H9 (cell line): ENCODE data around the gene IL36B. TPM values are rescaled to one million over a fixed set of nuclear protein-coding genes. Genes with fewer than 3 reads are reported as not detected.

ENCODE experiments used
- DNase-seq: peaks from one replicate; pipeline ENCODE4 v3.0.0-alpha.2; 2017
- H2AFZ ChIP-seq: one replicate; pipeline ENCODE4 v1.6.1; 2013; ENCODE audit warnings: mild to moderate bottlenecking, low read length, control low read depth, moderate library complexity
- H2AK5ac ChIP-seq: 2 replicates; pipeline ENCODE4 v1.6.1; 2013; ENCODE audit warnings: low read length, control low read depth, mixed read lengths; ENCODE audit not compliant: insufficient read length
- H2BK120ac ChIP-seq: one replicate; pipeline ENCODE4 v1.6.1; 2013; ENCODE audit warnings: low read depth, mild to moderate bottlenecking, low read length, control low read depth, inconsistent platforms; ENCODE audit not compliant: poor library complexity, severe bottlenecking
- H2BK12ac ChIP-seq: 2 replicates; pipeline ENCODE4 v1.6.1; 2013; ENCODE audit warnings: low read length, control low read depth, mixed read lengths, low read depth; ENCODE audit not compliant: insufficient read length
- H2BK15ac ChIP-seq: 2 replicates; pipeline ENCODE4 v1.6.1; 2013; ENCODE audit warnings: low read depth, low read length, control low read depth
- H2BK20ac ChIP-seq: one replicate; pipeline ENCODE4 v1.6.1; 2013; ENCODE audit warnings: low read depth, mild to moderate bottlenecking, low read length, control low read depth, inconsistent platforms; ENCODE audit not compliant: poor library complexity, severe bottlenecking
- H2BK5ac ChIP-seq: 2 replicates; pipeline ENCODE4 v1.6.1; 2013; ENCODE audit warnings: low read length, control low read depth, mixed read lengths; ENCODE audit not compliant: insufficient read length
- H3K14ac ChIP-seq: 2 replicates; pipeline ENCODE4 v1.6.1; 2013; ENCODE audit warnings: low read length, control low read depth; ENCODE audit not compliant: insufficient read depth
- H3K18ac ChIP-seq: 2 replicates; pipeline ENCODE4 v1.6.1; 2013; ENCODE audit warnings: low read depth, mild to moderate bottlenecking, mixed read lengths, low read length, control low read depth; ENCODE audit not compliant: insufficient read length
- H3K23ac ChIP-seq: 2 replicates; pipeline ENCODE4 v1.6.1; 2013; ENCODE audit warnings: low read length, control low read depth, mixed read lengths, low read depth; ENCODE audit not compliant: insufficient read length
- H3K23me2 ChIP-seq: 2 replicates; pipeline ENCODE4 v1.6.1; 2013; ENCODE audit warnings: low read depth, mild to moderate bottlenecking, mixed read lengths, low read length, control low read depth; ENCODE audit not compliant: insufficient read length, poor library complexity, severe bottlenecking
- H3K27ac ChIP-seq: 2 replicates; pipeline ENCODE4 v1.5.1; 2013; ENCODE audit warnings: low read length, control low read depth, mixed read lengths, low read depth; ENCODE audit not compliant: insufficient read length
- H3K27me3 ChIP-seq: 2 replicates; pipeline ENCODE4 v1.6.1; 2013; ENCODE audit warnings: low read length, control low read depth, inconsistent platforms; ENCODE audit not compliant: insufficient read depth
- H3K4ac ChIP-seq: 2 replicates; pipeline ENCODE4 v1.6.1; 2013; ENCODE audit warnings: low read depth, mild to moderate bottlenecking, control low read depth, inconsistent platforms, low read length, moderate library complexity
- H3K4me1 ChIP-seq: 2 replicates; pipeline ENCODE4 v1.6.1; 2013; ENCODE audit warnings: low read length, control low read depth, inconsistent platforms; ENCODE audit not compliant: insufficient read depth
- H3K4me2 ChIP-seq: 2 replicates; pipeline ENCODE4 v1.6.1; 2013; ENCODE audit warnings: low read length, control low read depth, mixed read lengths; ENCODE audit not compliant: insufficient read length, insufficient read depth
- H3K56ac ChIP-seq: 2 replicates; pipeline ENCODE4 v1.6.1; 2013; ENCODE audit warnings: low read depth, mild to moderate bottlenecking, mixed read lengths, low read length, control low read depth; ENCODE audit not compliant: insufficient read length
- H3K79me1 ChIP-seq: 2 replicates; pipeline ENCODE4 v1.6.1; 2013; ENCODE audit warnings: low read depth, mild to moderate bottlenecking, moderate library complexity, low read length, control low read depth, inconsistent platforms; ENCODE audit not compliant: insufficient read depth, poor library complexity, severe bottlenecking
- H3K79me2 ChIP-seq: 2 replicates; pipeline ENCODE4 v1.6.1; 2013; ENCODE audit warnings: low read length, control low read depth, inconsistent platforms; ENCODE audit not compliant: insufficient read depth
- H3K9ac ChIP-seq: 2 replicates; pipeline ENCODE4 v1.6.1; 2013; ENCODE audit warnings: low read length, control low read depth, mixed read lengths; ENCODE audit not compliant: insufficient read length; ENCODE audit errors: extremely low read depth
- H3K9me3 ChIP-seq: one replicate; pipeline ENCODE4 v1.6.1; 2013; ENCODE audit warnings: low read depth, low read length, inconsistent platforms; ENCODE audit not compliant: control insufficient read depth
- H3T11ph ChIP-seq: one replicate; pipeline ENCODE4 v1.6.1; 2013; ENCODE audit warnings: mild to moderate bottlenecking, low read length, control low read depth, inconsistent platforms
- H4K20me1 ChIP-seq: one replicate; pipeline ENCODE4 v1.6.1; 2013; ENCODE audit not compliant: control insufficient read depth, insufficient read length, insufficient read depth
- H4K5ac ChIP-seq: 2 replicates; pipeline ENCODE4 v1.6.1; 2013; ENCODE audit warnings: low read depth, mild to moderate bottlenecking, mixed read lengths, low read length, control low read depth; ENCODE audit not compliant: insufficient read length
- H4K8ac ChIP-seq: replicated peaks from 2 replicates; pipeline ENCODE4 v1.6.1; 2013; ENCODE audit warnings: low read length, control low read depth, mixed read lengths, low read depth; ENCODE audit not compliant: insufficient read length
- H4K91ac ChIP-seq: 2 replicates; pipeline ENCODE4 v1.6.1; 2013; ENCODE audit warnings: low read depth, mild to moderate bottlenecking, moderate library complexity, mixed read lengths, low read length, control low read depth; ENCODE audit not compliant: insufficient read length
- H3K27ac Mint-ChIP-seq, 3 experiments: 2 replicates in 2 of 3; 3 replicates in 1 of 3; pipeline ENCODE4 v1.8.0; 2020 to 2021; ENCODE audit warnings: mixed read lengths in 3 of 3, mild to moderate bottlenecking in 1 of 3, moderate library complexity in 1 of 3
- H3K27me3 Mint-ChIP-seq: 2 replicates; pipeline ENCODE4 v1.8.0; 2021; ENCODE audit warnings: low read depth, mild to moderate bottlenecking, moderate library complexity, mixed read lengths
- H3K36me3 Mint-ChIP-seq, 3 experiments: 2 replicates in 2 of 3; 3 replicates in 1 of 3; pipeline ENCODE4 v1.8.0; 2020 to 2021; ENCODE audit warnings: low read depth in 3 of 3, mixed read lengths in 3 of 3; ENCODE audit not compliant: insufficient read depth in 1 of 3
- H3K4me1 Mint-ChIP-seq, 2 experiments: 2 replicates each; pipeline ENCODE4 v1.8.0; 2020; ENCODE audit warnings: mixed read lengths in 2 of 2
- H3K4me3 Mint-ChIP-seq, 2 experiments: 2 replicates in 1 of 2; 3 replicates in 1 of 2; pipeline ENCODE4 v1.8.0; 2020 to 2021; ENCODE audit warnings: mild to moderate bottlenecking in 2 of 2, mixed read lengths in 2 of 2, moderate library complexity in 1 of 2
- H3K9me3 Mint-ChIP-seq, 2 experiments: 2 replicates in 1 of 2; 3 replicates in 1 of 2; pipeline ENCODE4 v1.8.0; 2020; ENCODE audit warnings: mild to moderate bottlenecking in 2 of 2, mixed read lengths in 2 of 2, moderate library complexity in 1 of 2
- CTCF ChIP-seq: fragments of 200-600 bp; sonication (generic); conservative IDR thresholded peaks from 3 replicates; pipeline ENCODE4 v1.8.0; 2021; ENCODE audit warnings: antibody characterized with exemption, mild to moderate bottlenecking
- WGBS: extraction: QIAGEN DNeasy Blood & Tissue Kit; methylation state at CpG from one replicate; pipeline ENCODE4 v1.1.7; 2013; ENCODE audit warnings: missing lambda C conversion rate, low lambda C conversion rate, mixed read lengths; ENCODE audit not compliant: insufficient read length; ENCODE audit errors: extremely low coverage; 5-methylcytosine and 5-hydroxymethylcytosine counted together
- total RNA-seq: library from RNA; stranded (reverse); gene quantifications from 2 replicates; pipeline ENCODE4 v1.2.1, GENCODE V29; 2021

The IL36B gene
- total RNA-seq, 1 experiment from 2014 or later, result not detected

GRCh38 chr2:113070606-113070975 is 17.9 kb upstream of the IL36B start:
- Histone ChIP-seq H2BK20ac (no peak overlapping the region), H4K8ac (no peak overlapping the region), H3T11ph (no peak overlapping the region), H3K27ac (no peak overlapping the region), H3K4me2 (no peak overlapping the region), H4K20me1 (no peaks in the 10 kb centered on the region), H3K23ac (no peak overlapping the region), H4K91ac (no peak overlapping the region), H3K4ac (no peak overlapping the region), H3K9ac (no peak overlapping the region), H2BK120ac (no peak overlapping the region), H2BK15ac (no peak overlapping the region), H3K79me2 (no peaks in the 10 kb centered on the region), H3K9me3 (no peaks in the 10 kb centered on the region), H4K5ac (no peak overlapping the region), H2AK5ac (no peak overlapping the region), H3K23me2 (no peaks in the 10 kb centered on the region), H3K18ac (no peak overlapping the region), H3K14ac (no peak overlapping the region), H3K4me1 (no peaks in the 10 kb centered on the region), H2AFZ (no peak overlapping the region), H3K27me3 (no peaks in the 10 kb centered on the region), H3K56ac (no peak overlapping the region), H2BK12ac (no peak overlapping the region), H3K79me1 (no peaks in the 10 kb centered on the region), H2BK5ac (no peak overlapping the region)
- no peak for DNase-seq
- Mint-ChIP-seq H3K4me3 (no peak overlapping the region), H3K9me3 (peaks cover 4 to 19% of the 10 kb centered on the region in 2 experiments; a peak in 4 of 5 replicates), H3K27ac (no peak overlapping the region), H3K36me3 (no peaks in the 10 kb centered on the region), H3K4me1 (0 out of 4 replicates have a peak, but pooled peaks cover 0 to 3% of the 10 kb centered on the region in 2 experiments), H3K27me3 (peaks cover 47% of the 10 kb centered on the region)
- no CpG with 5 or more reads among the region's 1 CpG for WGBS
- no peak for TF ChIP-seq CTCF
